ENCODE results near the gene DEF6.
"Not testable (repeated sequence)": the region's sequence is repeated elsewhere in the genome, so short reads cannot be mapped to it uniquely, and the experiment has no call there.

DEF6 gene

DNA sequence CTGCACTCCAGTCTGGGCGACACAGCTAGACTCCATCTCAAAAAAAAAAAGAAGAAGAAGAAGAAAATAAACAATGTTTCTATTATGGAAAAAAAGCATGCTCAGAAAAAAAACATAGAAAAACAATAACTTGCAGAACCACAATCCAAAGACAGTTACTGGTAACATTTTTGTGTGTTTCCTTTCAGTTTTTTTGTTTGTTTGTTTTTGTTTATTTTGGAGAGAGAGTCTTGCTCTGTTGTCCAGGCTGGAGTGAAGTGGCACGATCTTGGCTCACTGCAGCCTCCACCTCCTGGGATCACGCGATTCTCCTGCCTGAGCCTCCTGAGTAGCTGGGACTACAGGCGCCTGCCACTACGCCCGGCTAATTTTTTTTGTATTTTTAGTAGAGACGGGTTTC lies 31.3 kb downstream of the DEF6 start:
- not testable (repeated sequence) for H3K27me3 ChIP-seq (ENCODE audit: control insufficient read depth, insufficient read depth, low read length); H3K36me3 ChIP-seq (ENCODE audit: control insufficient read depth, insufficient read depth, low read length); H3K9me3 ChIP-seq (ENCODE audit: control insufficient read depth, insufficient read depth, low read depth, low read length)

DNA sequence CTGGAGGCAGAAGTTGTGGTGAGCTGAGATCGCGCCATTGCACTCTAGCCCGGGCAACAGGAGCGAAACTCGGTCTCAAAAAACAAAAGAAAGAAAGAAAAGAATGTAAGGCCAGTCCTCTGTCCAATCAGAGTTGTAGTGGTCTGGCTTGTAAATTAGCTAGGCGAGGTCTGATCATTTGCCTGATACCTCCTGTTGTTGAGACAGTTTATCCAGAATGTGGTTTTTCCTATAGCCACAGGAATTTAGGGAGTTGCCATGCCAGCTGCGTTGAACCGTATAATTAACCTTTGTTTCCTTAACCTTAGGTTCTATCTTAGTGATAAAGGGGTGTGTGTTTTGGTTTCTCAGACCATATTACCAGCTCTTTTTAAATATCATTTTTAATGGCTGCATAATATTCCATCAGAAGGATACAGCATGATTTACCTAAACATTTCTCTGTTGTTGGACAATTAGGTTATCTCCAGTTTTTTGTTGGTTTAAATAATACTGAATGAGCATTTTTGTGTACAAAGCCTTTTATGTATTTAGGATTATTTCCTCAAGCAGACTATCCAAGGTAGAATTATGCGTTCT lies 33.0 kb downstream of the DEF6 start:
- H3K9ac ChIP-seq (ENCODE audit: low read length) = no peak overlapping the region
- no peak overlapping the region for H3K27ac ChIP-seq (ENCODE audit: low read depth, low read length)

More for the DNA sequence above, 31.3 kb downstream of the DEF6 start:
- not testable (repeated sequence) for H3K4me1 ChIP-seq (ENCODE audit: control insufficient read depth, insufficient read depth, low read length); H3K4me3 ChIP-seq (ENCODE audit: low read depth, low read length); H3K27ac ChIP-seq (ENCODE audit: low read depth, low read length); H3K9ac ChIP-seq (ENCODE audit: low read length)

DNA sequence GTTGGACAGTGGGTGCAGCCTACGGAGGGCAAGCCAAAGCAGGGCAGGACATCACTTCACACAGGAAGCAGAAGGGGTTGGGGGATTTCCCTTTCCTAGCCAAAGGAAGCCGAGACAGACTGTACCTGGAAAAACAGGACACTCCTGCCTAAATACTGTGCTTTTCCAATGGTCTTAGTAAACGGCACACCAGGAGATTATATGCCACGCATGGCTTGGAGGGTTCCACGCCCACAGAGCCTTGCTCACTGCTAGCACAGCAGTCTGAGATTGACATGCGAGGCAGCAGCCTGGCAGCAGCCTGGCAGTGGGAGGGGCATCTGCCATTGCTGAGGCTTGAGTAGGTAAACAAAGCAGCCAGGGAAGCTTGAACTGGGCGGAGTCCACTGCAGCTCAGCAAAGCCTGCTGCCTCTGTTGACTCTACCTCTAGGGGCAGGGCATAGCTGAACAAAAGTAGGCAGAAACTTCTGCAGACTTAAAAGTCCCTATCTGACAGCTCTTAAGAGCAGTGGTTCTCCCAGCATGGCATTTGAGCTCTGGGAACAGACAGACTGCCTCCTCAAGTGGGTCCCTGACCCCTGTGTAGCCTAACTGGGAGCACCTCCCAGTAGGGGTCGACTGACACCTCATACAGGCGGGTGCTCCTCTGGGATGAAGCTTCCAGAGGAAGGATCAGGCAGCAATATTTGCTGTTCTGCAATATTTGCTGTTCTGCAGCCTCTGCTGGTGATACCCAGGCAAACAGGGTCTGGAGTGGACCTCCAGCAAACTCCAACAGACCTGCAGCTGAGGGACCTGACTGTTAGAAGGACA lies 34.7 kb downstream of the DEF6 start:
- H3K27me3 ChIP-seq (ENCODE audit: control insufficient read depth, insufficient read depth, low read length); H3K4me3 ChIP-seq (ENCODE audit: low read depth, low read length); H3K4me1 ChIP-seq (ENCODE audit: control insufficient read depth, insufficient read depth, low read length); H3K27ac ChIP-seq (ENCODE audit: low read depth, low read length); H3K9ac ChIP-seq (ENCODE audit: low read length); H3K9me3 ChIP-seq (ENCODE audit: control insufficient read depth, insufficient read depth, low read depth, low read length); H3K36me3 ChIP-seq (ENCODE audit: control insufficient read depth, insufficient read depth, low read length): not testable (repeated sequence)

More for the DNA sequence above, 33.0 kb downstream of the DEF6 start:
- H3K36me3 ChIP-seq (ENCODE audit: control insufficient read depth, insufficient read depth, low read length) = no peaks in the 10 kb centered on the region
- H3K4me1 ChIP-seq (ENCODE audit: control insufficient read depth, insufficient read depth, low read length) = no peaks in the 10 kb centered on the region; the same call in 1 of the 2 replicates
- H3K9me3 ChIP-seq (ENCODE audit: control insufficient read depth, insufficient read depth, low read depth, low read length) = peaks cover 5% of the 10 kb centered on the region; the same call in 1 of the 2 replicates
- H3K27me3 ChIP-seq (ENCODE audit: control insufficient read depth, insufficient read depth, low read length) = no peaks in the 10 kb centered on the region
- no peak overlapping the region for H3K4me3 ChIP-seq (ENCODE audit: low read depth, low read length)

DNA sequence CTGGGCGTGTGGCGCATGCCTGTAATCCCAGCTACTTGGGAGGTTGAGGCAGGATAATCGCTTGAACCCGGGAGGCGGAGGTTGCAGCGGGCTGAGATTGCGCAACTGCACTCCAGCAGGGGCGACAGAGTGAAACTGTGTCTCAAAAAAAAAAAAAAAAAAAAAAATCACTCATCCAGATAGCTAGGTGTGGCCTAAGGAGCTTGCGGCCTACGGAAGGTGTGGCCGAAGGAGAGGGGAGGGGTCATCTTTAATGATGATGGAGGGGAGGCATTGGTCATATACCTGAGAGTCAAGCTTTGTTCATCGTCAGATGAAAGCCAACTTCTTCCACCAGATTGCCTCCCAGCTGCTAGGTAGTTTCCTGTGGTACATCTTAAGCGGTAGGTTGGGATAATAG lies 43.9 kb downstream of the DEF6 start:
- H3K4me3 ChIP-seq (ENCODE audit: low read depth, low read length) = no peak overlapping the region
- no peak overlapping the region for H3K27ac ChIP-seq (ENCODE audit: low read depth, low read length)
- no peaks in the 10 kb centered on the region for H3K36me3 ChIP-seq (ENCODE audit: control insufficient read depth, insufficient read depth, low read length)
- no peak overlapping the region for H3K9ac ChIP-seq (ENCODE audit: low read length)
- peaks cover 15% of the 10 kb centered on the region; the same call in 1 of the 2 replicates for H3K4me1 ChIP-seq (ENCODE audit: control insufficient read depth, insufficient read depth, low read length)
- H3K27me3 ChIP-seq (ENCODE audit: control insufficient read depth, insufficient read depth, low read length) = peaks cover 3% of the 10 kb centered on the region; the same call in 1 of the 2 replicates
- H3K9me3 ChIP-seq (ENCODE audit: control insufficient read depth, insufficient read depth, low read depth, low read length) = peaks cover 5% of the 10 kb centered on the region; the same call in 1 of the 2 replicates

DNA sequence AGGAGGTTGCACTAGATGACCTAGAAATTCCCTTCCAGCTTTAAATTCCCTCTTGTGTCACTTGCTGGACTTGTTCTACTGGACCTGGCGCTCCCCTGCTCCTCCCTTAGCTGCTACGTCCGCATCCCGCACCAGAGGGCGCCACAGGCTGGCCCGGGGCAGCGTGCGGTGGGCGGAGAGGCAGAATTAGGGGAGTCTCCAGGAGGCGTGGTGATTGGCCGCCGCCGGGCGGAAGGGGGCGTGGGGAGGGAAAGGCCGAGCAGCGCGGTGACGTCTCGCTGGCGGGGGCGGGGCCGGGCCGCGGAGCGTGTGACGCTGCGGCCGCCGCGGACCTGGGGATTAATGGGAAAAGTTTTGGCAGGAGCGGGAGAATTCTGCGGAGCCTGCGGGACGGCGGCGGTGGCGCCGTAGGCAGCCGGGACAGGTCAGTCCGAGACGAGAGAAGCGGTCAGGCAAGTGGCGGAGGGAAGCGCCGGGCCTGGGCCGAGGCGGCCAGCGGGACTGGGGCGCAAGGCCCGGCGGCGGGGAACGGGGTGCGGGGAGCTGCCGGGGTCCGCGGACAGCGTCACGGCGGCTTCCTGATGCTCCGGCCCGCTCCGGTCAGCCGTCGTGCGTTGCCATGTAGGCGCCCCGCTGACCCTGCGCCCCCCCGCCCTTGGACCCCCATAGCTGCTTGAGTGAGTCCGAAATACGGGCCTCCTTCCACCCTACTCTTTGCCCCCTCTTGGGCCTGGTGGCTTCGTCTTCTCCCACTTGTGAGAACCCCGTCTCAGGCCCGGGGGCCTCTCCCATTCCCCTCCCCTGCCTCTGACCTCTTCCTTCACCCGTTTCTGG lies 44.9 kb downstream of the DEF6 start, which contains the start of gene PPARD:
Gene PPARD (plus strand): TSS at position 301 of the 834 bp plus-strand sequence. CDS start 68,530 bp downstream, outside the sequence.
- Histone ChIP-seq H3K27ac (ENCODE audit: low read depth, low read length) (no peak within 1 kb of the TSS), H3K4me1 (ENCODE audit: control insufficient read depth, insufficient read depth, low read length) (peaks cover 15% of the 10 kb centered on the region; the same call in 1 of the 2 replicates), H3K4me3 (ENCODE audit: low read depth, low read length) (peak within 1 kb of the TSS; percentile 84), H3K9ac (ENCODE audit: low read length) (peak within 1 kb of the TSS; percentile 61), H3K36me3 (ENCODE audit: control insufficient read depth, insufficient read depth, low read length) (no peaks in the 10 kb centered on the region), H3K27me3 (ENCODE audit: control insufficient read depth, insufficient read depth, low read length) (peaks cover 3% of the 10 kb centered on the region; the same call in 1 of the 2 replicates), H3K9me3 (ENCODE audit: control insufficient read depth, insufficient read depth, low read depth, low read length) (peaks cover 5% of the 10 kb centered on the region; the same call in 1 of the 2 replicates)

DNA sequence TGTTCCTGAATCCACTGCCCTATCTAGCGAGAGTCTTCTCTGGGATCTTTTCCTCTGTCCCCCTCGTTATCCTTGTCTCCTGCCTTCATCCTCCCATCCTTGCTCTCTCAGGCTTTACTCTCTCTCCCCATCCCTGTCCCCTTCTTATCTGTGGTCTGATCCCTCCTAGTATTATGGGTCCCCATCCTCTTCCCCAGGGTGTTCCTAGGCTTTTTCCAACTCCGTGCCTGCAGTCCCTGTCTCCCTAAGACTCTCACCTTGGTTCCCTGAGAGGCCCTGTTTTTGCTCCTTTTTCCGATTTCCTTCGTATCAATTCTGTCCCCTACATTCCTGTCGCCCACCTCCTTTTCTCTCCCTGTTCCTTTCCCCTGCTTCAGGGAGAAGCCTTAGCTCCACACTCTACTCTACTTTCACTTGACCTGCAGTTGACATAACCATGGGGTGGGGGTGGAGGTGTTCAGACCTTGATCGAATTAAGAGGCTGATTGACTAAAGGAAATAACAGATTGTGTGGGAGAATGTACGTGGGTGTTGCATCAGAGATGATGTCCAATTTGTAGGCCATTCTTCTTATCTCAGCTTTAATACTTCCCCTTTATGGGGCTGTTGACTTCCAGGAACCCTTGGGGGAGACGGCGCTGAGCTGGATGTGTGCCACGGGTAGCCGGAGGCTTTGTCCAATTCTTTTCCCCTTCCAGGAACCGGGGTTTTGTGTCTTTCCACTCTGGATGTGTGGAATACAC lies 45.6 kb downstream of the DEF6 start:
- H3K4me3 ChIP-seq (ENCODE audit: low read depth, low read length) = peak overlapping the region; percentile 84
- H3K9ac ChIP-seq (ENCODE audit: low read length) = peak overlapping the region; percentile 61
- H3K9me3 ChIP-seq (ENCODE audit: control insufficient read depth, insufficient read depth, low read depth, low read length) = peaks cover 5% of the 10 kb centered on the region; the same call in 1 of the 2 replicates
- no peak overlapping the region for H3K27ac ChIP-seq (ENCODE audit: low read depth, low read length)
- H3K36me3 ChIP-seq (ENCODE audit: control insufficient read depth, insufficient read depth, low read length) = peaks cover 5% of the 10 kb centered on the region
- peaks cover 15% of the 10 kb centered on the region; the same call in 1 of the 2 replicates for H3K4me1 ChIP-seq (ENCODE audit: control insufficient read depth, insufficient read depth, low read length)
- peaks cover 3% of the 10 kb centered on the region; the same call in 1 of the 2 replicates for H3K27me3 ChIP-seq (ENCODE audit: control insufficient read depth, insufficient read depth, low read length)

DNA sequence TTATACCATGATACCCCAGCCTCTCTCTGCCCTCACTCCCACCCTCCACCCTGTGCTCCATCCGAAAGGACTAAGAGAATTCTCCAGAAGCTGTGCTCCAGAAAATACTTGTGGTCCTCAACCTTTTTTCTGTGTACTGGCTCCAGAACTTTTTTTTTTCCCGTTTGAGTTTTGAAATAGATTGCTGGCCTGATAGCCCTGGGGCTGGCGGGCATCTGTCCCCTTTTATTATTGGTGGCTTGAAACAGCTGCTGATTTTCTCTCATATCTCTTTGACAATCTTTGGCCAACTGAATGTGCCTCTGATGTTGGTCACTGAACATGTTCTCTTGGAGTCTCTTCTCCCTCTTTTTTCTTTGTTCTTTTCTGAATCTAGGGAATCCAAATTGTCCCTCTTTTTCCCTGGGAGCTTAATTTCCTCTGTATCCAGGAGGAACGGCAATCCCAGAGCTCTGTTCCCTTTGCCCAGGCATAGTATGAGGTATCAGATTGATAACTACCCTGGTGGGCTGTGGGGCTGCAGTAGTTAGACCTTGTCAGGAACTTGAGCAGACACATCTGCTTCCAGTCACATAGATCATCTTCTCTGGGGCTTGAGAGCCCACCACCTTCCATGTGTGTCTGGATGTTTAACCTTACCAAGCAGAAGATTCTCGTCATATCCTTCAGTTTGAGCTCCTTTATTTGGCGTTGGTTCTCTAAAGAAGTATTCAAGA lies 46.4 kb downstream of the DEF6 start:
- Histone ChIP-seq H3K4me1 (ENCODE audit: control insufficient read depth, insufficient read depth, low read length) (peaks cover 15% of the 10 kb centered on the region; the same call in 1 of the 2 replicates), H3K9ac (ENCODE audit: low read length) (no peak overlapping the region), H3K36me3 (ENCODE audit: control insufficient read depth, insufficient read depth, low read length) (peaks cover 10% of the 10 kb centered on the region), H3K27me3 (ENCODE audit: control insufficient read depth, insufficient read depth, low read length) (peaks cover 3% of the 10 kb centered on the region; the same call in 1 of the 2 replicates), H3K4me3 (ENCODE audit: low read depth, low read length) (0 out of 2 replicates have a peak overlapping the region, but pooled peaks have one; percentile 84), H3K9me3 (ENCODE audit: control insufficient read depth, insufficient read depth, low read depth, low read length) (peaks cover 5% of the 10 kb centered on the region; the same call in 1 of the 2 replicates), H3K27ac (ENCODE audit: low read depth, low read length) (no peak overlapping the region)

DNA sequence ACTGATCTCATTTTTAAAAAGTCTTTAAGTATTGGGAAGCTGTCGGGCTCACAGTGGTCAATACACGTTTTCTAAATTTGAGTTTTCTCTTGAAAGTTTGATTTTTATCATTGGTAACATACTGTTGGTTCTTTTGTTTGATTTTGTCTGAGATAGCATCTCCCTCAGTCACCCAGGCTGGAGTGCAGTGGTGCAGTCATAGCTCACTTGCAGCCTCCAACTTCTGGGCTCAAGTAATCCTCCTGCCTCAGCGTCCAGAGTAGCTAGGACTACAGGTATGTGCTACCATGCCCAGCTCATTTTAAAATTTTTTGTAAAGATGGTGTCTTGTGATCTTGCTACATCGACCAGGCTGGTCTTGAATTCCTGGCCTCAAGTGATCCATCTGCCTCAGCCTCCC lies 53.8 kb downstream of the DEF6 start:
- H3K4me1 ChIP-seq (ENCODE audit: control insufficient read depth, insufficient read depth, low read length) = no peaks in the 10 kb centered on the region
- H3K27me3 ChIP-seq (ENCODE audit: control insufficient read depth, insufficient read depth, low read length) = no peaks in the 10 kb centered on the region
- no peak overlapping the region for H3K27ac ChIP-seq (ENCODE audit: low read depth, low read length)
- H3K9me3 ChIP-seq (ENCODE audit: control insufficient read depth, insufficient read depth, low read depth, low read length) = no peaks in the 10 kb centered on the region
- H3K36me3 ChIP-seq (ENCODE audit: control insufficient read depth, insufficient read depth, low read length) = peaks cover 40% of the 10 kb centered on the region
- H3K4me3 ChIP-seq (ENCODE audit: low read depth, low read length) = no peak overlapping the region
- no peak overlapping the region for H3K9ac ChIP-seq (ENCODE audit: low read length)

DNA sequence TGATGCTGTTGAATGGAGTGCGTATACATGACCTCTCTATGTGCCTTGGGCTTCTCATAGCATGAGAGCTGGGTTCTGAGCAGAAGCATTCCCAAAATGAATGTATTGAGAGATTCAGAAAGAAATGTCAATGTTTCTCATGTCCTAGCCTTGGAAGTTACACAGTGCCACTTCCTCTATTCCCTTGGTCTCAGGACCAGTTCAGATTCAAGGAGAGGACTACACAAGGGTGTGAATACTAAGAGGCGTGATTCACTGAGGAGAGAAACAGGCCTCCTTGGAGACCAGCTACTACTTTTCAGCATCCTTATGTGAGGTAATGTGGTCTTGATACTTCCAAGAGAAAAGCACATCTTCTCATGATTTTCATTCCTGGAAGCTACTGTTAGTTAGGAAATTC lies 55.1 kb downstream of the DEF6 start:
- H3K4me1 ChIP-seq (ENCODE audit: control insufficient read depth, insufficient read depth, low read length) = no peaks in the 10 kb centered on the region
- no peak overlapping the region for H3K4me3 ChIP-seq (ENCODE audit: low read depth, low read length)
- H3K36me3 ChIP-seq (ENCODE audit: control insufficient read depth, insufficient read depth, low read length) = peaks cover 42% of the 10 kb centered on the region
- no peaks in the 10 kb centered on the region for H3K27me3 ChIP-seq (ENCODE audit: control insufficient read depth, insufficient read depth, low read length)
- H3K27ac ChIP-seq (ENCODE audit: low read depth, low read length) = no peak overlapping the region
- H3K9ac ChIP-seq (ENCODE audit: low read length) = no peak overlapping the region
- no peaks in the 10 kb centered on the region for H3K9me3 ChIP-seq (ENCODE audit: control insufficient read depth, insufficient read depth, low read depth, low read length)
